Measurements from ENCODE around the gene OR51B6.

DNA sequence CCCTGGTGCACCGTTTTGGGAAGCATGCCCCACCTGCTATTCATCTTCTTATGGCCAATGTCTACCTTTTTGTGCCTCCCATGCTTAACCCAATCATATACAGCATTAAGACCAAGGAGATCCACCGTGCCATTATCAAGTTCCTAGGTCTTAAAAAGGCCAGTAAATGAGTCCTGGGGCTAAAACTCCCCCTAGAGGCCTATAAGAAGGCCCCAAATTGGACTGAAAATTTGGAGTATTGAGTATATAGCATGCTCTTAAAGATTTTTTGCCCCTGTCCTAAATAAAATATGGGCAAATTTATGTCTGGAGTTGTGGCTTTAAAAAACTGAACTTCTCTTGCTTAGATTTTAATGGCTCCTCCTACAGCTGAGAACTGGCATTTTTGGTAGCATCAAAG lies 38.9 kb downstream of the OR51B6 start:
- TF ChIP-seq, protein P1, sequence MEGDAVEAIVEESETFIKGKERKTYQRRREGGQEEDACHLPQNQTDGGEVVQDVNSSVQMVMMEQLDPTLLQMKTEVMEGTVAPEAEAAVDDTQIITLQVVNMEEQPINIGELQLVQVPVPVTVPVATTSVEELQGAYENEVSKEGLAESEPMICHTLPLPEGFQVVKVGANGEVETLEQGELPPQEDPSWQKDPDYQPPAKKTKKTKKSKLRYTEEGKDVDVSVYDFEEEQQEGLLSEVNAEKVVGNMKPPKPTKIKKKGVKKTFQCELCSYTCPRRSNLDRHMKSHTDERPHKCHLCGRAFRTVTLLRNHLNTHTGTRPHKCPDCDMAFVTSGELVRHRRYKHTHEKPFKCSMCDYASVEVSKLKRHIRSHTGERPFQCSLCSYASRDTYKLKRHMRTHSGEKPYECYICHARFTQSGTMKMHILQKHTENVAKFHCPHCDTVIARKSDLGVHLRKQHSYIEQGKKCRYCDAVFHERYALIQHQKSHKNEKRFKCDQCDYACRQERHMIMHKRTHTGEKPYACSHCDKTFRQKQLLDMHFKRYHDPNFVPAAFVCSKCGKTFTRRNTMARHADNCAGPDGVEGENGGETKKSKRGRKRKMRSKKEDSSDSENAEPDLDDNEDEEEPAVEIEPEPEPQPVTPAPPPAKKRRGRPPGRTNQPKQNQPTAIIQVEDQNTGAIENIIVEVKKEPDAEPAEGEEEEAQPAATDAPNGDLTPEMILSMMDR (optimal IDR thresholded peaks at IDR 0.05 in 1 of 3, IDR thresholded peaks at IDR 0.05 in 1 of 3, conservative IDR thresholded peaks at IDR 0.05 in 1 of 3; ENCODE audit: extremely low read depth in 1 of 3, insufficient read depth in 2 of 3, low read length in 3 of 3) = no peak
- no peak for TF ChIP-seq EZH2 (IDR thresholded peaks at IDR 0.05; ENCODE audit: low read length)
